Esophagus muscularis mucosa (tissue), 4 donors: ENCODE results near the gene APOBEC3A. TPM values are rescaled to one million over a fixed set of nuclear protein-coding genes. Genes with fewer than 3 reads are reported as not detected.

Experiments used
- DNase-seq: peaks from one replicate; pipeline ENCODE4 v3.0.0-alpha.2; 2017; ENCODE audit errors: extremely low spot score
- H3K27ac ChIP-seq, 4 donors: fragments of 200-600 bp; sonication (generic); replicated peaks in 1 of 4; 1 replicate in 3 of 4; 2 replicates in 1 of 4; pipeline ENCODE4 v1.5.1; 2016 to 2019; ENCODE audit warnings: mild to moderate bottlenecking in 1 of 4
- H3K27me3 ChIP-seq, 4 donors: fragments of 200-600 bp; sonication (generic); one replicate each; pipeline versions ENCODE4 v1.5.1 to v1.6.0; 2016 to 2019
- H3K36me3 ChIP-seq, 4 donors: fragments of 200-600 bp; sonication (generic); one replicate each; pipeline ENCODE4 v1.5.1; 2016 to 2019
- H3K4me1 ChIP-seq, 4 donors: fragments of 200-600 bp; sonication (generic); one replicate each; pipeline ENCODE4 v1.5.1; 2016 to 2019
- H3K4me3 ChIP-seq, 4 donors: fragments of 200-600 bp; sonication (generic); 1 replicate in 2 of 4; 2 replicates in 2 of 4; pipeline ENCODE4 v1.5.1; 2016 to 2019; ENCODE audit warnings: mild to moderate bottlenecking in 4 of 4, moderate library complexity in 1 of 4
- H3K9me3 ChIP-seq, 4 donors: fragments of 200-600 bp; sonication (generic); 1 replicate in 3 of 4; 2 replicates in 1 of 4; pipeline ENCODE4 v1.5.1; 2016 to 2019
- CTCF ChIP-seq, 3 experiments: fragments of 200-600 bp in 2 of 3; fragments of 450-650 bp in 1 of 3; sonication (generic) in 2 of 3; IDR thresholded peaks; one replicate each; pipeline ENCODE4 v1.5.1; 2017 to 2019; ENCODE audit warnings: antibody characterized with exemption in 3 of 3, mild to moderate bottlenecking in 2 of 3, moderate library complexity in 1 of 3
- EP300 ChIP-seq: sonication (generic); formaldehyde crosslinking; IDR thresholded peaks from one replicate; pipeline ENCODE4 v1.6.1; 2017; ENCODE audit warnings: antibody characterized with exemption
- POLR2A ChIP-seq: fragments of 450-650 bp; IDR thresholded peaks from one replicate; pipeline ENCODE4 v1.6.1; 2017; ENCODE audit warnings: antibody characterized with exemption, moderate library complexity, mild to moderate bottlenecking, low read depth
- POLR2AphosphoS5 ChIP-seq, 2 donors: sonication (generic); formaldehyde crosslinking; IDR thresholded peaks; one replicate each; pipeline ENCODE4 v1.6.1; 2017; ENCODE audit warnings: antibody characterized with exemption in 2 of 2
- WGBS: methylation state at CpG from one replicate; pipeline ENCODE4 v1.1.5; 2018; 5-methylcytosine and 5-hydroxymethylcytosine counted together
- intact Hi-C: fragments of 100-400 bp; cut with DNase I; formaldehyde crosslinking; loops from one replicate; pipeline ENCODE4 v1.15.1; 2023
- total RNA-seq, 4 donors: library from RNA; depleted of rRNA; stranded (reverse); fragments of >200 nt; gene quantifications; one replicate each; pipeline versions ENCODE4 v1.1.0 to v1.2.1, GENCODE V29; 2016

The APOBEC3A gene
- total RNA-seq, 4 donors from 2014 or later: 0.58 to 8.0 TPM; not detected in 2

DNA sequence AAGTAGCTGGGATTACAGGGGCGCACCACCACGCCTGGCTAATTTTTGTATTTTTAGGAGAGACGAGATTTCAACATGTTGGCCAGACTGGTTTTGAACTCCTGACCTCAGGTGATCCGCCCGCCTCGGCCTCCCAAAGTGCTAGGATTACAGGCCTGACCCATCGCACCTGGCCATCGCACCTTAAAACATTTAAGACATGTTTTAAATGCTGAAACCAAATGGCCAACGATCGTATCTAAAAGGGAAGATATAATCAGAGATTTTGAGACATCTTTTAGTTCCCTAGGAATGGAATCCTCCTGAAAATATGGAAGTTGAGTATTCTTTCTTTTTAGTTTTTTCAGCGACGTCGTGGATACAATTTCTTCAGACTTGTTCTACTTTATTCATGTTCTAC lies 21.8 kb upstream of the APOBEC3A start:
- Histone ChIP-seq H3K4me3 (no peak overlapping the region), H3K9me3 (no peaks in the 10 kb centered on the region), H3K36me3 (no peaks in the 10 kb centered on the region), H3K27ac (no peak overlapping the region), H3K27me3 (no peaks in the 10 kb centered on the region), H3K4me1 (peaks cover 0 to 5% (median 0%) of the 10 kb centered on the region in 4 donors)
- WGBS: 93% methylated on average over 13 of the region's 13 CpGs
- DNase-seq: no peak
- TF ChIP-seq POLR2A: no peak
- TF ChIP-seq EP300: no peak
- no peak for TF ChIP-seq CTCF (IDR thresholded peaks at IDR 0.05)
- no peak for TF ChIP-seq POLR2AphosphoS5 (IDR thresholded peaks at IDR 0.05)
- intact Hi-C loops: no loop called here

DNA sequence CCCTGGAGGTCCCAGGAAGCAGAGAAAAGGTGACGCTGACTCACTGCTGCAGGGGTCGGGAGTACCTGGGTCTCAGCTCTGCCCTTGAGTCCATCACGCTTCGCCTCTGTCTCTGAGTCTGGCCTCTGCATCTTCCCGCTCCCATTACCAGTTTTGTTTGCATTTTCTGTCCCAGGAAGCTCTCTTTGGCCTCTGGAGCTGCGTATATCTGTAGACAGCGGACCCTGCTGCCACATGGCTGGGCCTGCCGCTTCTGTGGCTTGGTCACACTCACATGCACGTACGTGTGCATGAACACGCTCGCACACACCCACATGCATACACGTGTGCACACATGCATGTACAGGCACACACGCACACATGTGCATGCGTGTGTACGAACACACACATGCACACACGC lies 20.8 kb upstream of the APOBEC3A start:
- intact Hi-C loops: no loop called here
- DNase-seq: no peak
- TF ChIP-seq EP300 (no peak), POLR2AphosphoS5 (IDR thresholded peaks at IDR 0.05) (no peak)
- Histone ChIP-seq H3K9me3 (no peaks in the 10 kb centered on the region), H3K36me3 (no peaks in the 10 kb centered on the region), H3K4me3 (no peak overlapping the region), H3K4me1 (peaks cover 0 to 5% (median 0%) of the 10 kb centered on the region in 4 donors), H3K27ac (no peak overlapping the region), H3K27me3 (no peaks in the 10 kb centered on the region)
- 90% methylated on average over 17 of the region's 17 CpGs for WGBS

DNA sequence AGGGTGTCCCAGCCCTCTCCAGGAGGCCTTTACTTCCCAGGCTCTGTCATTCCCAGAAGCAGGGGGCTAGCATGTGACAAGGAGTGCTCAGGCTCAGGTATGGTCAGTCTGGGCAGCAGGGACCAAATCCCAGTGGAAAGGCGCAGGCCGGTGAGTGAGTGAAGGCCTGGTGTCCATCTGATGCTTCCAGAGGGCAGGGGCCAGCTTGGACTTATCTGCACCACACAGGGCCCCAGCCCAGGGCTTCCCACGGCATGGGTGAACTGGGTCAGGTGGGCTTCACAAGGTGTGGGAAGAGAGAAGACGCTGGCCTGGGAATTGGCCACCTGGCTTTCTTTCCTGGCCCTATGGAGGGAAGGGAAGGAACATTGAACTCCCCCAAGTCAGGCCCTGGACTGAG lies 20.4 kb upstream of the APOBEC3A start:
- WGBS: 96% methylated on average over 4 of the region's 4 CpGs
- Histone ChIP-seq H3K4me3 (no peak overlapping the region), H3K4me1 (peaks cover 0 to 5% (median 0%) of the 10 kb centered on the region in 4 donors), H3K27me3 (no peaks in the 10 kb centered on the region), H3K36me3 (no peaks in the 10 kb centered on the region), H3K9me3 (no peaks in the 10 kb centered on the region), H3K27ac (no peak overlapping the region)
- DNase-seq: no peak
- intact Hi-C loops: no loop called here
- no peak for TF ChIP-seq POLR2AphosphoS5 (IDR thresholded peaks at IDR 0.05)
- TF ChIP-seq EP300: no peak
- no peak for TF ChIP-seq CTCF (IDR thresholded peaks at IDR 0.05)

DNA sequence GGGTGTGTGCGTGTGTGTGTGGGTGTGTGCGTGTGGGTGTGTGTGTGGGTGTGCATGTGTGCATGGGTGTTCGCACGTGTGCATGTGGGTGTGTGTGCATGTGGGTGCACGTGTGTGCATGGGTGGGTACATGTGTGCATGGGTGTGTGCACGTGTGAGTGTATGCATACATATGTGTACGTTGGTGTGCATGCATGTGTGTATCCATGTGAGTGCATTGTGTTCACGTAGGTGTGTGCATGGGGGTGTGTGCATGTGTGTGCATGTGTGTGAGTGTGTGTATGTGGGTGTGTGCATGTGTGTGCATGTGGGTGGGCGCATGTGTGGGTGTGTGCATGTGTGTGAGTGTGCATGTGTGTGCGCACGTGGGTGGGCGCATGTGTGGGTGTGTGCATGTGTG lies 19.9 kb upstream of the APOBEC3A start:
- H3K36me3 ChIP-seq: no peaks in the 10 kb centered on the region
- intact Hi-C loops: no loop called here
- H3K27me3 ChIP-seq: no peaks in the 10 kb centered on the region
- TF ChIP-seq POLR2A (no peak), EP300 (no peak), CTCF (IDR thresholded peaks at IDR 0.05) (no peak), POLR2AphosphoS5 (IDR thresholded peaks at IDR 0.05) (no peak)
- WGBS: 96% methylated on average over 12 of the region's 12 CpGs
- H3K4me1 ChIP-seq: peaks cover 0 to 5% (median 0%) of the 10 kb centered on the region in 4 donors
- DNase-seq: no peak
- H3K4me3 ChIP-seq: no peak overlapping the region
- H3K9me3 ChIP-seq: no peaks in the 10 kb centered on the region
- no peak overlapping the region for H3K27ac ChIP-seq

DNA sequence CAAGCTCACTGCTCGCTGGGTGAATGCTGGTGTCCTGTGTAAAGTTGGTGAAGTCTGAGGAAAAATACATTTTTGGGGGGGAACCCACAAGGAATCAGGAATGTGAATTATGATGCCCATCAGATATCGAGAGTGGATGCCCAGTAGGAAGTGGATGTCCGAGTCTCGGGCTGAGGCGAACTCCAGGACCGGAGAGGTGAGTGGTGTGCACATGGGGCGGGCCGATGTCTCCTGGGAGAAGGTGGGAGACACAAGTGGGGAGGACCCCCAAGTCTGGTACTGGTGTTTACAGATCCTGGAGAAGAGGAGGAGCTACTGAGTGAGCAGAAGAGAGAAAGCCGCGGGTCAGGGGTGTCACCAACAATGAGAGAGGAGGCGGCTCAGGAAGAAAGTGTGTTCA lies 19.2 kb upstream of the APOBEC3A start:
- intact Hi-C loops: no loop called here

More for the DNA sequence above, 19.2 kb upstream of the APOBEC3A start:
- Histone ChIP-seq H3K4me3 (no peak overlapping the region), H3K27me3 (peaks cover 0 to 3% (median 0%) of the 10 kb centered on the region in 4 donors), H3K36me3 (no peaks in the 10 kb centered on the region), H3K4me1 (peaks cover 0 to 5% (median 0%) of the 10 kb centered on the region in 4 donors), H3K27ac (no peak overlapping the region), H3K9me3 (no peaks in the 10 kb centered on the region)
- no peak for DNase-seq
- TF ChIP-seq EP300 (no peak), POLR2A (no peak), POLR2AphosphoS5 (IDR thresholded peaks at IDR 0.05) (no peak), CTCF (IDR thresholded peaks at IDR 0.05) (no peak)
- WGBS: 93% methylated on average over 11 of the region's 11 CpGs
